Stimulated activated CD4-positive, alpha-beta T cell treated with anti-CD3 and anti-CD28 coated beads, Interleukin-15, amount 100 ng/mL, for 48 hours (primary cell): Measurements from ENCODE around the gene RALGPS1.
A peak's percentile ranks its signal among the peaks of the same experiment; 100 is the strongest.
"Not testable (repeated sequence)": the region's sequence is repeated elsewhere in the genome, so short reads cannot be mapped to it uniquely, and the experiment has no call there.

Source experiments
- DNase-seq, 2 donors: peaks; one replicate each; pipeline ENCODE4 v3.0.0-alpha.2; 2020; ENCODE audit warnings: low read depth in 2 of 2

Gene RALGPS1

GRCh38 chr9:126986506-126986951 is 71.9 kb downstream of the RALGPS1 start:
- no peak for DNase-seq

GRCh38 chr9:126988857-126989256 is 74.3 kb downstream of the RALGPS1 start:
- no peak for DNase-seq

DNA sequence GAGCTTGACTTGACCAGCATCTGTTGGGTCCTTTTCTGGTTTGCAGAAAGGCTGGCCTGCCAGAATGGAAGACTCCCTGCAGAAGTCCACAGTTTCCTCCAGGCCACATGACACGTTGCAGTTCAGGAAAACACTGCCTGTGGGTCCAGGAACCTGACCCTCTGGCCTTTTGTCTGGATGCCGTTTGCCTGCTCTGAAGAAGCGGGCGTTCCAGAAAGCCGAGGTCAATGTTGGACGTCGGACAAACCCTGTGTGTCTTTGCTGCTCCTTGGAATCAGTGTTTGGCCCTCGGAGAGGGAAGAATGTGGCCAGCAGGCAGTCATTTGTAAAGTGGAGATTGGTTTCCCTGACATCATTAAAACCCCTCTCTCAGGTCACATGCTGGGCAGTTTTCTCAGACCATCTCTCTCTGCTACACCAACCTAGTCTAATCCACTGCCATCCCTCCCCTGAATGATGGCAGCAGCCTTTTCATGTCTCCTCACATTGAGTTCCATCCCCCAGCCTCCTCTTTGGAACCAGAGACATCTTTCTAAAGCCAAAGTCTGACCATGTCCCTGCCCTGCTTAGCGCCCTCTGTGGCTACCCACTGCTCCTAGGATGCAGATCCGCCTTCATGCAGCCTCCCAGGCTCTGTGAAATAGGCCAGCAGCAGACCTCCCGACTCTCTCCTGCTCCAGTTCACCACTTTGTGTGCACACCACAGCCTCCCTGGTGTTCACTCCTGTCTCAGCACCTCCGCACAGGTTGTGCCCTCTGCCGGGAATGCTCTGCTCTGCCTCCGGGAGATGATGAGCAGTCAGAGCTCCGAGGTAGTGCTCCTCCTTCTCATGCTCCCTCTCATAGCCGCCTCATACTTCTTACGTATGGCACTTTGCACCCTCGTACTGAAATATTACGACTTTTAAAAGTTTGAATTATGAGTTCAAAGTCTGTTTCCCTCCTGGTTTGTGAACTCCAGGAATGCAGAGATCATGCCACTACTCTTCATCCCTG is 75.6 kb downstream of the RALGPS1 start:
- no peak for DNase-seq

- no peak for DNase-seq
These were observed 76.6 kb downstream of the RALGPS1 start for GRCh38 chr9:126991183-126991582.

DNA sequence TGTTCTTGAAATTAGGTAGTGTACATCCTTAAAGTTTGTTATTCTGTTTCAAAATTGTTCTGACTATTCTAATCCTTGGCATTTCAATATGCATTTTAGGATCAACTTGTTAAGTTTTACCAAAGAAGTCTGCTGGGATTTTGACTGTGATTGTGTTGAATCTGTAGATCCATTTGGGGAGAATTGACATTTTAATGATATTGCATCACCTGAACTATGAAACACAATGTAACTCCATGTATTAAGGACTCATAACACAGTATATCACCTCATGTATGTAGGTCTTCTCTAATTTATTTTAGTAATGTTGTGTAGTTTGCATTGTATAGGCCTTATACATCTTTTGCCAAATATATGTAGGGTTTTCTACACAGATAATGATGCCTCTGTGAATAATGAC is 77.8 kb downstream of the RALGPS1 start:
- DNase-seq, result no peak

- DNase-seq, result no peak
These were observed 84.9 kb downstream of the RALGPS1 start for GRCh38 chr9:126999315-127000068.

- DNase-seq, result peak; percentile 71 to 72
These were observed 90.6 kb downstream of the RALGPS1 start for GRCh38 chr9:127004946-127005769.

DNA sequence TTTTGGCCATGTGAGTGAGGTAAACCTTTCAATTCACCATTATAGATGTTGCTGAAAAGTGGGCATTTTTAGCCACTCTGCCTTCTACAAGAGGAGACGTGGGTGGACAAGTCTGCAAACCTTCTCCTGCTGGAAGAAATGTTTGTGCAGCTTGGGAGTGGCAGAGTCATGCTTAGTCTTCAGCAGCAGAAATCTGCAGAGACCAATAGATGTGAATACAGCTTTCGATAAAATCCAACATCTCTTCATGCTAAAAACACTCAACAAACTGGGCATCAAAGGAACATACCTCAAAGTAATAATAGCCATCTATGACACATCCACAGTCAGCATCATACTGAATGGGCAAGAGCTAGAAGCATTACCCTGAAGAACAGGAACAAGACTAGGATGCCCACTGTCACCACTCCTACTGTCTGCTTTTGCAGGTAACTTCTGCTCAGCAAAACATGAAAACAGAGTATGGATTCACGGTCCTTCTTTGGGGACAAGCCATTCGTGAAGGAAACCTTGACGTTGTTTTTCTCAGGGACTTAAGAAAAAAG is 91.3 kb downstream of the RALGPS1 start:
- DNase-seq, result no peak

GRCh38 chr9:127007638-127008037 is 93.1 kb downstream of the RALGPS1 start:
- no peak for DNase-seq

- no peak for DNase-seq
These were observed 93.5 kb downstream of the RALGPS1 start for GRCh38 chr9:127008076-127008475.

DNA sequence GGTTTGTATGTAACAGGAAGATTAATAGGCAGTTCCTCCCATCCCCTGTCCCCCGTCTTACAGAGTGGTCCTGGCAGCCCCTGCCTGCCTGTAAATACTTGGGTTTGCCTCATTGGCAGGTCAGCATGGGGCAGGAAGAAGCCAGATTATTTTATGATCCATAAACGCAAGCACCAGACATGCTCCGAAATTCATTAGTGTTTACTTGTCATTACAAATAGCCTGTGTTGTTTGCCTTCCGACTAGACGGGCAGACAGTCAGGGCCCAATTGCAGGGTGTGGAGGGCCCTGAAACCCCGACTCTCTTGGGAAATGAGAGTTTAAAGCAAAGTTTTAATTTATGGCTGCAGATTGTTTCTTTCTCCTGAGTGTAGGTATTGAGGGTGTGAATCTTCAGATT is 97.2 kb downstream of the RALGPS1 start:
- no peak for DNase-seq

GRCh38 chr9:127012250-127012649 is 97.7 kb downstream of the RALGPS1 start:
- DNase-seq, result no peak

DNA sequence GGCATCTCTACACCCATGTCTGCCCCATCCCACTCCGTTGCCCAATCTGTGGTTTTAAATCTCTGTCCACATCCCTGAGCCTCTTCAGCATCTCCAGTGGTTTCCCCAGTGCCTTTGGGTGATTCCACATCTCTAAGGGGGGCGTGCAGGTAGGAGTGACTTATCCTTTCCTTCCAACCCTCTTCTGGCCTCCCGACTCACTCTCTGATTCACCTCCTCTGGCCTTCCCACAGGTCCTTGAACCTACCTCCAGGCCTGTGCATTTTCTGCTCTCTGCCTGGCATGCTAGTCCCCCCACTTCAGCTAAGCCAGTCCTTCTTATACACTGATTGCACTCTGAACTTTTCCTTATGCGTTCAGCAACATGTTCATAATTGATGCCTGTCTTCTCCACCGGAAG is 99.0 kb downstream of the RALGPS1 start:
- DNase-seq, result no peak

DNA sequence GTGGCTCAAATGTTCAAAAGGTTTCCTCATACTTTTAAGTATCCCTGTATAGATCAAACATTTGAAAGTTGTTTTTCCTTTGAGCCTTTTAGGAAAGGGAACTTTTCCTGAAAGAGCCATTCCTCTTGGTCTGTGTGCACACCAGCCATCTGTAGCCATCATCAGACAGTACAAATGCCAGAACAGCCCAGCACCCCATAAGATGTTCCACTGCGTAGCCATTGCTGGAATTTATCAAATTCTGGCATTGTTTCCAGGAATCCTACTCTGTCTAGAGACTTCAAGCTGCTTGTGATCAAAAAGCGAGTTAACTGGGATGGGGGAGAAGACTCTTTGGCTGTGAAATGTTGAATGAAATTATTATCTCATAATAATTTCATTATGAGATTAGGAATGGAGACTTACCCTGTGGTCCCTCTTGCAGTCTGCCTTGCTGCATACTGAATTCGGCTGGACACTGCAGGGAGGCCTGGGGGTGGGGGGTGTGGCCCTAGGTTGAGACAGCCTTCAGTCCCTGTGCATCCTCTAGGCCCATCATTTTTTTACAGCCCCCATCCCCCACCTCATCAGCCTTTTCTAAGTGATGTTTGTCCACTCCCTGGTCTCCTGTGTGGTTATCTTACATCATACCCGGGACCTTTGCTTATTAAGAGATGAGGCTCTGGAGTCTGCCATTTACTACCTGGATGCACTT is 99.8 kb downstream of the RALGPS1 start:
- DNase-seq, result no peak

DNA sequence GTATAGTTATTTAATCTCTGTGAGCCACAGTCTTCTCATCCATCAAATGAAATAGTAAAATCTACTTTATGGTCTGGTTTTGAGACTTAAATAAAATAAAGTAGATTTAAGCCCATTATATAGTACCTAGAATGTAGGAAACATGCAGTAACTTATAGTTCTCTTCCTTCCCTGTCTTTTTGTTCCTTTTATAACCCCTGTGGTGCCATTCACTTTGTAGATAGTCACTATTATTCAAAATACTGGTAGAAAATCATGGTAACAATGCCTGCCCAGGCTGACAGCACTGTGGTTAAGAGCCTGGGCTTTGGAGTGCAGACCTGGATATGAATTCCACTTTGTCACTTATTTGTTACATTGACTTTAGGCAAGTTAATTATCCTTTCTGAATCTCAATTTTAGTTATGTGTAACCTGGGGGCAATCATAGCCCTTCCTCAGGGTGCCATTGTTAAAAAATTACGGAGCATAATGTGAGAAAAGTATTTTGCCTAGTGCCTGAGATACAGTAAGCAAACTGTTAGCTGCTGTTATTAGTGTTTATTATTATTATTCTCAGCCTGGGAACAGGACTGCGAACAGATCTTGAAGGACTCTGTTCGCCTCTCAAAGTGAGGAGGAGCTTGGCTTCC is 100.4 kb downstream of the RALGPS1 start:
- DNase-seq, result no peak

- no peak for DNase-seq
These were observed 101.4 kb downstream of the RALGPS1 start for GRCh38 chr9:127015921-127016512.

DNA sequence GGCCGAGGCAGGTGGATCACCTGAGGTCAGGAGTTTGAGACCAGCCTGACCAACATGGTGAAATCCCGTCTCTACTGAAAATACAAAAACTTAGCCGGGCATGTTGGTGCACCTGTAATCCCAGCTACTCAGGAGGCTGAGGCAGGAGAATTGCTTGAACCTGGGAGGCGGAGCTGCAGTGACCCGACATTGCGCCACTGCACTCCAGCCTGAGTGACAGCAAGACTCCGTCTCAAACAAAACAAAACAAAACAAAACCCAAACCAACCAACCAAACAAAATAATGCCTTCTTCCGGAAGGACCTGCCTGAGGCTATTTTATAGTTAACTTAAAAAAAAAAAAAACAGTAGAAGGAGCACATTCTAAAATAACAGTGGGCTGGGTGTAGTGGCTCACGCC is 103.4 kb downstream of the RALGPS1 start:
- DNase-seq, result not testable (repeated sequence)

DNA sequence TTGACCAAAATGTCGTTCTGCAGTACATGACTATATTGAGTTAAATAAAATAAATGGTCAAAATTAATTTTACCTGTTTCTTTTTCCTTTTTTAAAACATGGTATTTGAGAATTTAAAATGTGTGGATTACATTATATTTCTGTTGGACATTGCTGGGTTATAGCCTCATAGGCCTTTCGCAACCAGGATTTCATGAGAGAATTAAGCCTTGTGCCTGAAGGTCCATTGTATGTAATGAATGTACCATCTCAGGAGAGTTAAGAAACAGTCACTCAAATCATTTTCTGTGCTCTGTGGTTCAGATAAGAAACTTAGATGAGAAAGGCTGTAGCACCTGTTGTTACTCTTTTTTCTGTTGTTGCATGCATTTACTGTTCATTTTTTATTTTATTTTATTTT is 104.4 kb downstream of the RALGPS1 start:
- no peak for DNase-seq

GRCh38 chr9:127020036-127020801 is 105.6 kb downstream of the RALGPS1 start:
- DNase-seq, result no peak

DNA sequence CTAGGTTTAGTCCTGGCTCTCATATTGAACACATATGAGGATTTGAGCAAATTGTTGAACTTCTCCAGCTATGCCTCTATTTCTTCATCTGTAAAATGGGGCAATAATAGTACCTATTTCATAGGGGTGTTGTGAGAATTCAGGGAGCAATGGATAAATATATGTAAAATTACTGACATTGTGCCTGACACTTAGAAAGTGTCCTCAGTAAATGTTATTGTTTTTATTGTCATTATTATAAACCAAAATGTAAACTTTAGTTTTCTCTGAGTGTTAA is 106.2 kb downstream of the RALGPS1 start:
- no peak for DNase-seq
